Memory B cell (primary cell): Measurements from ENCODE around the gene CARS1.

Experiments used
- ATAC-seq: fragments of 150-1000 bp; cut with Tn5 transposase; 2 replicates; pipeline ENCODE4 v1.10.0; 2021; ENCODE audit warnings: low read depth, mild to moderate bottlenecking, moderate library complexity
- DNase-seq, 2 donors: peaks; one replicate each; pipeline ENCODE4 v3.0.0; 2022; ENCODE audit warnings: low spot score in 2 of 2
- H3K27ac Mint-ChIP-seq: one replicate; pipeline ENCODE4 v1.8.0; 2022; ENCODE audit warnings: mild to moderate bottlenecking, moderate library complexity, mixed read lengths
- H3K27me3 Mint-ChIP-seq: one replicate; pipeline ENCODE4 v1.8.0; 2022; ENCODE audit warnings: mixed read lengths
- H3K36me3 Mint-ChIP-seq: one replicate; pipeline ENCODE4 v1.8.0; 2022; ENCODE audit warnings: mild to moderate bottlenecking, mixed read lengths
- H3K4me1 Mint-ChIP-seq: one replicate; pipeline ENCODE4 v1.8.0; 2022; ENCODE audit warnings: mixed read lengths
- H3K4me3 Mint-ChIP-seq: one replicate; pipeline ENCODE4 v1.8.0; 2022; ENCODE audit warnings: mild to moderate bottlenecking, moderate library complexity, mixed read lengths
- H3K9me3 Mint-ChIP-seq: one replicate; pipeline ENCODE4 v1.8.0; 2022; ENCODE audit warnings: mixed read lengths

CARS1 gene

GRCh38 chr11:3008746-3009336 lies 48.4 kb downstream of the CARS1 start:
- no peaks in the 10 kb centered on the region for H3K27me3 Mint-ChIP-seq
- H3K36me3 Mint-ChIP-seq: peaks cover 29% of the 10 kb centered on the region
- no peak for ATAC-seq
- H3K27ac Mint-ChIP-seq: peak overlapping the region; percentile 7
- no peak for DNase-seq
- H3K4me3 Mint-ChIP-seq: no peak overlapping the region
- H3K9me3 Mint-ChIP-seq: no peaks in the 10 kb centered on the region
- no peaks in the 10 kb centered on the region for H3K4me1 Mint-ChIP-seq

GRCh38 chr11:3007404-3008010 lies 49.7 kb downstream of the CARS1 start:
- no peaks in the 10 kb centered on the region for H3K27me3 Mint-ChIP-seq
- H3K4me3 Mint-ChIP-seq: no peak overlapping the region
- H3K27ac Mint-ChIP-seq: no peak overlapping the region
- H3K36me3 Mint-ChIP-seq: peaks cover 38% of the 10 kb centered on the region
- H3K9me3 Mint-ChIP-seq: no peaks in the 10 kb centered on the region
- ATAC-seq: no peak
- peaks cover 2% of the 10 kb centered on the region for H3K4me1 Mint-ChIP-seq
- no peak for DNase-seq

GRCh38 chr11:3006505-3007260 lies 50.5 kb downstream of the CARS1 start:
- ATAC-seq: no peak
- Mint-ChIP-seq H3K4me1 (peaks cover 2% of the 10 kb centered on the region), H3K27me3 (no peaks in the 10 kb centered on the region), H3K4me3 (no peak overlapping the region), H3K9me3 (no peaks in the 10 kb centered on the region), H3K27ac (no peak overlapping the region), H3K36me3 (peaks cover 38% of the 10 kb centered on the region)
- no peak for DNase-seq

GRCh38 chr11:3004481-3004880 lies 52.7 kb downstream of the CARS1 start:
- Mint-ChIP-seq H3K4me1 (peaks cover 2% of the 10 kb centered on the region), H3K9me3 (no peaks in the 10 kb centered on the region), H3K27ac (no peak overlapping the region), H3K36me3 (peaks cover 27% of the 10 kb centered on the region), H3K4me3 (no peak overlapping the region), H3K27me3 (no peaks in the 10 kb centered on the region)
- DNase-seq (no peak), ATAC-seq (no peak)

GRCh38 chr11:3003396-3004231 lies 53.6 kb downstream of the CARS1 start:
- DNase-seq (no peak), ATAC-seq (no peak)
- Mint-ChIP-seq H3K4me3 (no peak overlapping the region), H3K9me3 (no peaks in the 10 kb centered on the region), H3K27ac (no peak overlapping the region), H3K4me1 (peaks cover 2% of the 10 kb centered on the region), H3K27me3 (no peaks in the 10 kb centered on the region), H3K36me3 (peaks cover 22% of the 10 kb centered on the region)

- DNase-seq (no peak), ATAC-seq (no peak)
- H3K27ac Mint-ChIP-seq: no peak overlapping the region
- peaks cover 2% of the 10 kb centered on the region for H3K4me1 Mint-ChIP-seq
- no peaks in the 10 kb centered on the region for H3K9me3 Mint-ChIP-seq
- peaks cover 22% of the 10 kb centered on the region for H3K36me3 Mint-ChIP-seq
- H3K4me3 Mint-ChIP-seq: no peak overlapping the region
- no peaks in the 10 kb centered on the region for H3K27me3 Mint-ChIP-seq
Observed at GRCh38 chr11:3002871-3003270, 54.4 kb downstream of the CARS1 start.

GRCh38 chr11:3002351-3002861 lies 54.8 kb downstream of the CARS1 start:
- Mint-ChIP-seq H3K36me3 (peaks cover 22% of the 10 kb centered on the region), H3K4me1 (peaks cover 2% of the 10 kb centered on the region), H3K27me3 (no peaks in the 10 kb centered on the region), H3K4me3 (no peak overlapping the region), H3K27ac (no peak overlapping the region), H3K9me3 (no peaks in the 10 kb centered on the region)
- no peak for ATAC-seq
- no peak for DNase-seq

GRCh38 chr11:3001496-3001895 lies 55.7 kb downstream of the CARS1 start:
- Mint-ChIP-seq H3K4me3 (no peak overlapping the region), H3K4me1 (peaks cover 2% of the 10 kb centered on the region), H3K9me3 (no peaks in the 10 kb centered on the region), H3K27ac (no peak overlapping the region), H3K27me3 (no peaks in the 10 kb centered on the region), H3K36me3 (peaks cover 22% of the 10 kb centered on the region)
- DNase-seq (no peak), ATAC-seq (no peak)

- no peaks in the 10 kb centered on the region for H3K27me3 Mint-ChIP-seq
- no peak overlapping the region for H3K4me3 Mint-ChIP-seq
- H3K27ac Mint-ChIP-seq: no peak overlapping the region
- H3K9me3 Mint-ChIP-seq: no peaks in the 10 kb centered on the region
- ATAC-seq: no peak
- peaks cover 18% of the 10 kb centered on the region for H3K36me3 Mint-ChIP-seq
- H3K4me1 Mint-ChIP-seq: peaks cover 2% of the 10 kb centered on the region
- DNase-seq: no peak
Observed at GRCh38 chr11:3000032-3000961, 56.9 kb downstream of the CARS1 start.

GRCh38 chr11:2999464-2999998 lies 57.7 kb downstream of the CARS1 start:
- Mint-ChIP-seq H3K4me1 (peaks cover 2% of the 10 kb centered on the region), H3K4me3 (no peak overlapping the region), H3K27me3 (no peaks in the 10 kb centered on the region), H3K9me3 (no peaks in the 10 kb centered on the region), H3K36me3 (peaks cover 16% of the 10 kb centered on the region), H3K27ac (no peak overlapping the region)
- ATAC-seq (no peak), DNase-seq (no peak)

GRCh38 chr11:2998073-2998850 lies 59.0 kb downstream of the CARS1 start:
- Mint-ChIP-seq H3K4me3 (no peak overlapping the region), H3K27me3 (no peaks in the 10 kb centered on the region), H3K27ac (no peak overlapping the region), H3K36me3 (peaks cover 9% of the 10 kb centered on the region), H3K9me3 (no peaks in the 10 kb centered on the region), H3K4me1 (peaks cover 2% of the 10 kb centered on the region)
- no peak for DNase-seq
- ATAC-seq: no peak

- no peak for DNase-seq
- Mint-ChIP-seq H3K27me3 (no peaks in the 10 kb centered on the region), H3K36me3 (peaks cover under 1% of the 10 kb centered on the region), H3K27ac (no peak overlapping the region), H3K4me1 (no peaks in the 10 kb centered on the region), H3K9me3 (no peaks in the 10 kb centered on the region), H3K4me3 (no peak overlapping the region)
- no peak for ATAC-seq
Observed at GRCh38 chr11:2997406-2997805, 59.8 kb downstream of the CARS1 start.
